ENCODE measurements around the gene ESRRB. TPM values are rescaled to one million over a fixed set of nuclear protein-coding genes. Genes with fewer than 3 reads are reported as not detected.
A peak's percentile ranks its signal among the peaks of the same experiment; 100 is the strongest.

Gene ESRRB
- total RNA-seq, 1 donor from 2014 or later: not detected

DNA sequence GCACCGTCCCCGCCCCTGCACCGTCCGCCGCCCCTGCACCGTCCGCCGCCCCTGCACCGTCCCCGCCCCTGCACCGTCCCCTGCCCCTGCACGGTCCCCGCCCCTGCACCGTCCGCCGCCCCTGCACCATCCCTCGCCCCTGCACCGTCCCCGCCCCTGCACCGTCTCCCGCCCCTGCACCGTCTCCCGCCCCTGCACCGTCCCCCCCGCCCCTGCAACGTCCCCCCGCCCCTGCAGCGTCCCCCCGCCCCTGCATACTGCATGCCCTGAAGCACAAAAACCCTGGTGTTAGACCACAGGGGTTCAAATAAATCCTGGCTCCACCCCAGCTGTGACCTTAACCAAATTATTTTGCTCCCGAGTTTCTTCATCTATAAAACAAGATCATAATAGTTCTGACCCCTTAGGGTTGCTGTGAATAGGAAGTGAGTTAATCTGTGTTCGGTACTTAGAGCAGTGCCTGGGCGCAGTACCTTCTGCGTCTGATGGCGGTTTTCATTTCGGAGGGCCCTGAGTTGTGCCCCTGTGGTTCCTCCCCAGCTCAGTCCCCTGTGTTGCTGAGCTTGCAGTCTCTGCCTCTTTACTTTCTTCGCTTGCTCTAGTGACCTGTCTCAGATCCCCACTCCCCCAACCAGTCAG lies 38.1 kb downstream of the ESRRB start:
- TF ChIP-seq, protein P1, sequence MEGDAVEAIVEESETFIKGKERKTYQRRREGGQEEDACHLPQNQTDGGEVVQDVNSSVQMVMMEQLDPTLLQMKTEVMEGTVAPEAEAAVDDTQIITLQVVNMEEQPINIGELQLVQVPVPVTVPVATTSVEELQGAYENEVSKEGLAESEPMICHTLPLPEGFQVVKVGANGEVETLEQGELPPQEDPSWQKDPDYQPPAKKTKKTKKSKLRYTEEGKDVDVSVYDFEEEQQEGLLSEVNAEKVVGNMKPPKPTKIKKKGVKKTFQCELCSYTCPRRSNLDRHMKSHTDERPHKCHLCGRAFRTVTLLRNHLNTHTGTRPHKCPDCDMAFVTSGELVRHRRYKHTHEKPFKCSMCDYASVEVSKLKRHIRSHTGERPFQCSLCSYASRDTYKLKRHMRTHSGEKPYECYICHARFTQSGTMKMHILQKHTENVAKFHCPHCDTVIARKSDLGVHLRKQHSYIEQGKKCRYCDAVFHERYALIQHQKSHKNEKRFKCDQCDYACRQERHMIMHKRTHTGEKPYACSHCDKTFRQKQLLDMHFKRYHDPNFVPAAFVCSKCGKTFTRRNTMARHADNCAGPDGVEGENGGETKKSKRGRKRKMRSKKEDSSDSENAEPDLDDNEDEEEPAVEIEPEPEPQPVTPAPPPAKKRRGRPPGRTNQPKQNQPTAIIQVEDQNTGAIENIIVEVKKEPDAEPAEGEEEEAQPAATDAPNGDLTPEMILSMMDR (IDR thresholded peaks at IDR 0.05): no peak
- H3K36me3 Mint-ChIP-seq (ENCODE audit: unreplicated experiment): no peaks in the 10 kb centered on the region
- peaks cover 4% of the 10 kb centered on the region for H3K4me1 Mint-ChIP-seq (ENCODE audit: unreplicated experiment)
- H3K9me3 Mint-ChIP-seq (ENCODE audit: unreplicated experiment): no peaks in the 10 kb centered on the region
- H3K27me3 Mint-ChIP-seq (ENCODE audit: unreplicated experiment): peaks cover 35% of the 10 kb centered on the region
- H3K4me3 Mint-ChIP-seq (ENCODE audit: unreplicated experiment): peak overlapping the region; percentile 7
- DNase-seq (ENCODE audit: extremely low spot score, unreplicated experiment): no peak
- no peak overlapping the region for H3K27ac Mint-ChIP-seq (ENCODE audit: unreplicated experiment)

DNA sequence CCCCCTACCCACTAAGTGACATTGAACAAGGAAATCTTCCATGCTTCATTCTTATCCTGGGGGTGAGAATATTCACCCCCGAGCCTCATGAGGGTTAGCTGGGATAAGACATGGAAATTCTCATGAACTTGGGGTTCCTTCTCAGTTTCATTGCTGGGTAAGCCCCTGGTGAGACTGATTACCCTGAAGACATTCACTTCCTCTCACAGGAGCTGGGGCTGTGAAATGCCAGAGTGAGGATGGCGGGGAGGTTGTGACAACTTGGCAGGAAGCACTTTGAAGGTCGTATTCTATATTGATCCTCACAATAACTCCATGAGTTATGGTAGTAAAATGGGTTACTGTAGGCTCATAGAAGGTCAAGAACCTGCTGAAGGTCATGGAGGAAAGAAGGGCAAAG lies 43.5 kb downstream of the ESRRB start:
- H3K4me1 Mint-ChIP-seq (ENCODE audit: unreplicated experiment): peaks cover under 1% of the 10 kb centered on the region
- peaks cover 15% of the 10 kb centered on the region for H3K27me3 Mint-ChIP-seq (ENCODE audit: unreplicated experiment)
- H3K9me3 Mint-ChIP-seq (ENCODE audit: unreplicated experiment): no peaks in the 10 kb centered on the region
- H3K4me3 Mint-ChIP-seq (ENCODE audit: unreplicated experiment): no peak overlapping the region
- no peaks in the 10 kb centered on the region for H3K36me3 Mint-ChIP-seq (ENCODE audit: unreplicated experiment)
- TF ChIP-seq, protein P1 (IDR thresholded peaks at IDR 0.05): no peak
- no peak for DNase-seq (ENCODE audit: extremely low spot score, unreplicated experiment)
- no peak overlapping the region for H3K27ac Mint-ChIP-seq (ENCODE audit: unreplicated experiment)

- no peak overlapping the region for H3K4me3 Mint-ChIP-seq (ENCODE audit: unreplicated experiment)
- H3K36me3 Mint-ChIP-seq (ENCODE audit: unreplicated experiment): no peaks in the 10 kb centered on the region
- H3K27ac Mint-ChIP-seq (ENCODE audit: unreplicated experiment): no peak overlapping the region
- no peak for DNase-seq (ENCODE audit: extremely low spot score, unreplicated experiment)
- TF ChIP-seq, protein P1 (IDR thresholded peaks at IDR 0.05): no peak
- H3K4me1 Mint-ChIP-seq (ENCODE audit: unreplicated experiment): no peaks in the 10 kb centered on the region
- H3K9me3 Mint-ChIP-seq (ENCODE audit: unreplicated experiment): no peaks in the 10 kb centered on the region
- H3K27me3 Mint-ChIP-seq (ENCODE audit: unreplicated experiment): peaks cover 4% of the 10 kb centered on the region
Observed at GRCh38 chr14:76420827-76421226, 44.9 kb downstream of the ESRRB start.

GRCh38 chr14:76421662-76422061 lies 45.7 kb downstream of the ESRRB start:
- H3K4me3 Mint-ChIP-seq (ENCODE audit: unreplicated experiment): no peak overlapping the region
- TF ChIP-seq, protein P1 (IDR thresholded peaks at IDR 0.05): no peak
- H3K27me3 Mint-ChIP-seq (ENCODE audit: unreplicated experiment): peaks cover 4% of the 10 kb centered on the region
- H3K9me3 Mint-ChIP-seq (ENCODE audit: unreplicated experiment): no peaks in the 10 kb centered on the region
- H3K27ac Mint-ChIP-seq (ENCODE audit: unreplicated experiment): no peak overlapping the region
- H3K36me3 Mint-ChIP-seq (ENCODE audit: unreplicated experiment): no peaks in the 10 kb centered on the region
- no peaks in the 10 kb centered on the region for H3K4me1 Mint-ChIP-seq (ENCODE audit: unreplicated experiment)
- no peak for DNase-seq (ENCODE audit: extremely low spot score, unreplicated experiment)

GRCh38 chr14:76422662-76423061 lies 46.7 kb downstream of the ESRRB start:
- Mint-ChIP-seq H3K9me3 (ENCODE audit: unreplicated experiment) (no peaks in the 10 kb centered on the region), H3K4me1 (ENCODE audit: unreplicated experiment) (no peaks in the 10 kb centered on the region), H3K36me3 (ENCODE audit: unreplicated experiment) (no peaks in the 10 kb centered on the region), H3K27me3 (ENCODE audit: unreplicated experiment) (no peaks in the 10 kb centered on the region), H3K4me3 (ENCODE audit: unreplicated experiment) (no peak overlapping the region), H3K27ac (ENCODE audit: unreplicated experiment) (no peak overlapping the region)
- DNase-seq (ENCODE audit: extremely low spot score, unreplicated experiment): no peak
- TF ChIP-seq, protein P1 (IDR thresholded peaks at IDR 0.05): no peak

Measured in osteocyte (in vitro differentiated cells).